HG02938 (cell line): ENCODE results near the gene BAK1.

Source experiments
- ATAC-seq: cut with Tn5 transposase; IDR thresholded peaks from one replicate; pipeline ENCODE4 v1.9.1; 2021; ENCODE audit warnings: mild to moderate bottlenecking, moderate library complexity; ENCODE audit not compliant: unreplicated experiment

Gene BAK1

GRCh38 chr6:33579828-33580714, at the start of gene BAK1:
BAK1 (minus strand) TSS chr6:33580276; CDS start chr6:33577604, 2,672 bp downstream.
- ATAC-seq: peak; percentile 87

GRCh38 chr6:33628401-33628964, 48.4 kb upstream of the BAK1 start:
- no peak for ATAC-seq

- ATAC-seq: no peak
These were observed 47.8 kb upstream of the BAK1 start for GRCh38 chr6:33627876-33628275.

- ATAC-seq: no peak
These were observed 44.8 kb upstream of the BAK1 start for GRCh38 chr6:33624856-33625255.

DNA sequence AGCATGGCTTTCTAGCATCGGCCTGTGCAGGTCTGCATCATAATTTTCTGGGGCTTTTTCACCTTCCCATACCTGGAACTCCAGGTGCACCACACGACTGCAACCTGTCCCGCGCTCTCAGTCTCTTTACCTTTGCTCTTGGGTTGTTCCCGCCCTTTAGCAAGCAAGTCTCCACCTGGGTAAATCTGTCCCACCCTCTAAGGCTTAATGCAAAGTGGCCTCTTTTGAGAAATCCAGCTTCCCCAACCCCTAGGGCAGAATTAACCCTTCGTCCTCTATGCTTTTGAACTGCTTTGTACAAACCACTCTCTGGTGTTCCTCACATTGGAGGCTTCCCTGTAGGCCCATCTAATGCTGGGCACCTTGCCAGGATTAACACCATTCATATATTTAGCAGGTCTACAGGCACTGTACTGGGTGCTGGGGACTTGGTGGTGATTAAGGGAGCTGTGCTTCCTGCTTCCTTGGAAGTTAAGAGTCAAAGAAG, 43.9 kb upstream of the BAK1 start:
- no peak for ATAC-seq

DNA sequence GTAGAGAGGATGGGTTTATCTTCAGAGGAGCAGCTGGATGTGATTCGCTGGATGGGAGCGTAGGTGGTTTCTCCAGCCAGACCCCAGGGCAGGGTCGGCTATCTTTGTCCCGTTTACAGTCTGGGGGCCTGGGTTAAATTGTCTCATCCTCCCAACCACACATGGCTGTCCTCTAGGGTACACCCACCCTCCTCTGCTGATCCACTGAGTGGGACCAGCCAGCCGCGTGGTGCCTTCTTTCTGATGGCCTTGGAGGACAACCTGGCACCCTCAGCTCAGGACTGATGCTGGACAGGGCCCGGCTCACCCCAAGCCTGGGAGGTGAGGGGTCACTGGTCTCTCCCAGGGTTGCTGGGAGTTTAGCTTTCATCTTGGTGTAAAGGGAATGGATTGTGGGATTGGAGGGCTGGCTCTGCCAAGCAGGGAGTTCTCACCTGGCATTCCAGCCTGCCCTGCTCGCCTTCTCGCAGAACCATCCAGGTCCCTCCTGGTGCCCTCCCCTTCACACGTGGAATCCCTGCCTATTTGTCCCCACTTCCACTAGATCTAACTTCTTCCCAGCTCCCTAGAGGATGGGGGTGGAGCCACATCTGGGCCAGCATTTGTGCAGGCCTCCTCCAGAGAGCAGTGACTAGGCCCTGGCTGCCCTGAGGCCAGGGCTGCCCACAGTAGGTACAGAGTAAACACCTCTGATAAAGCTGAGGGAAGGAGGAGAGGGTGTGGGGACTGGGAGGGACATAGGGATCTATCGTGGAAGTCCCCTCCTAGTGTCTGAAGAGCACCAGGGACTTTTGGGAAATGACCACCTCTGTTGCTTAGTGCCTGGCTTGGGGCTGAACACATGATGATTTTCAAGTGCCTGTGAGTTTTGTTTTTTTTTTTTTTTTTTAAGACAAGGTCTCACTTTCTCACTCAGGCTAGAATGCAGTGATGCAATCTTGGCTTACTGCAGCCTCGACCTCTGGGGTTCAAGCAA, 42.7 kb upstream of the BAK1 start:
- no peak for ATAC-seq

GRCh38 chr6:33621711-33622388, 41.8 kb upstream of the BAK1 start:
- peak; percentile 18 for ATAC-seq

DNA sequence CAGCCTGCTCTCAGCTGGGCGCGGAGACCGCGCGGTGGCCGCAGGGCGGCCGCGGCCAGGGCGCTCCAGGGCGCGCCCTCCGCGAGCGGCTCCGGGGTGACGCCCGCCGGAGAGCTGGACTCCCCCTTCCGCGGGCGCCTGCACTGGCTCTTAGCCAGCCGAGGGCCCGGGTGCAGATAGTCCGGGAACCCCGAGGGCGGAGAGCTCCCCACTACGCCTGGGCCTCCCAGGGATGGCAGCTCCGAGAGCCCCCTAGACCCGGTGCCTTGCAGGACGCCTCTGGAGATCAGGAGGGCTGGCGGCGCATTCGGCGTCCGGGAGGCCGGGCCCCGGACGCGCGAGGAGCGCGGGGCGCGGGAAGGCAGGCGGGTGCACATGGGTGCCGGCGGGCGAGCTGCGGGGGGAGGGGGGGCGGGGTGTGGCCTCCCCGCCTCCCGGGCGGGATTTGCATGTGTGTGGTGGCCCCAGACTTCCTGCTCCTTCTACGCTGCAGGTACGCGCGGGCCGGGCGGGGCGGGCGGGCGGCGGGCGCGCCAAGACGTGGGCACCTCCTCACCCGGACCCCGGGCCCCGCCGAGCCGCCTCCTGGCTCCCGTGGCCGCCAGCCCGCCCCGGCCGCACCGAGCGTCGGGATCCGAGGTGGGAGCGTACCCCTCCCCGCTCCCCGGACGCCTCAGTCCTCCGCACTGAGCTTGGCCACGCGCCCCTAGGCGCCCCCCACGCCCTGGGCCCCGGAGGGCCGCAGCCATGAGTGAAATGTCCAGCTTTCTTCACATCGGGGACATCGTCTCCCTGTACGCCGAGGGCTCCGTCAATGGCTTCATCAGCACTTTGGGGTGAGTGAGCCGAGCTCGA, 41.0 kb upstream of the BAK1 start, which contains the start of gene ITPR3:
TSS of gene ITPR3 (plus strand) at position 467 of the 855 bp plus-strand sequence. CDS start at position 748, 281 bp downstream.
- peak; percentile 73 for ATAC-seq

- ATAC-seq: no peak
These were observed 40.2 kb upstream of the BAK1 start for GRCh38 chr6:33620158-33620855.

- ATAC-seq: no peak
These were observed 39.2 kb upstream of the BAK1 start for GRCh38 chr6:33619166-33619840.

DNA sequence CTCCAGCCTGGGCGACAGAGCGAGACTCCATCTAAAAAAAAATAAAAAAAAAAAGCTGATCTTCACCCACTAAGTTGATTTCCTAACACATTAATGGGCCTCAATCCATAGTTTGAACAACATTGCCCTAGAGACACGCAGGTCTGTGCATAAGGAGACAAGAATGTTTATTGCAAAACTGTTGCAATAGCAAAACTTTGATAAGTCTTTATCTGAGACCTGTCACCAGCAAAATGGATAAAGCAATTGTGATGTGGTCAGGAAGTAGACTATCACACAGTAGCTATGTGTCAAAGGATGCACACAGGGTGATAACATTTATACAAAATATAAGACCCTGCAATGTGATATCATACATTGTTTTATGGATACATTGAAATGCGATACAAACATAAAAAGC, 36.8 kb upstream of the BAK1 start:
- no peak for ATAC-seq

- ATAC-seq: no peak
These were observed 36.0 kb upstream of the BAK1 start for GRCh38 chr6:33616113-33616512.

DNA sequence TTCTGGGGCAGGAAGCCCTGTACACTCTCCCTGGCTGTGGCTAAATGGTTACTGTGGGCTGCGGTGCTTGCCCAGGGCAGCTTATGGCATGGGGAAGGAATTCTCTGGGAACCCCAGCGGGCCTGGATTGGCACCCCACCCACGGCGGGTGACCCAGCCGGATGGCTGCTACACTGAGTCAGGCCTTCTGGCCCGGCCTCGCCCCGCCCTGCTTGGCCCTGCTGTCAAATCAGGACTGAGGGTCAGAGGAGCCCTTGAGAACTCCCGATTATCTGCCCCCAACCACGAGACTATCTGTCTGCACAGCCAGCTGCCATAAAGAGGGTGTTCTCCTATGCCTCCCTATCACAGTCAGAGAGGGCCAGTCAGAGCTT, 33.7 kb upstream of the BAK1 start:
- ATAC-seq: no peak

GRCh38 chr6:33613146-33613794, 33.2 kb upstream of the BAK1 start:
- no peak for ATAC-seq

DNA sequence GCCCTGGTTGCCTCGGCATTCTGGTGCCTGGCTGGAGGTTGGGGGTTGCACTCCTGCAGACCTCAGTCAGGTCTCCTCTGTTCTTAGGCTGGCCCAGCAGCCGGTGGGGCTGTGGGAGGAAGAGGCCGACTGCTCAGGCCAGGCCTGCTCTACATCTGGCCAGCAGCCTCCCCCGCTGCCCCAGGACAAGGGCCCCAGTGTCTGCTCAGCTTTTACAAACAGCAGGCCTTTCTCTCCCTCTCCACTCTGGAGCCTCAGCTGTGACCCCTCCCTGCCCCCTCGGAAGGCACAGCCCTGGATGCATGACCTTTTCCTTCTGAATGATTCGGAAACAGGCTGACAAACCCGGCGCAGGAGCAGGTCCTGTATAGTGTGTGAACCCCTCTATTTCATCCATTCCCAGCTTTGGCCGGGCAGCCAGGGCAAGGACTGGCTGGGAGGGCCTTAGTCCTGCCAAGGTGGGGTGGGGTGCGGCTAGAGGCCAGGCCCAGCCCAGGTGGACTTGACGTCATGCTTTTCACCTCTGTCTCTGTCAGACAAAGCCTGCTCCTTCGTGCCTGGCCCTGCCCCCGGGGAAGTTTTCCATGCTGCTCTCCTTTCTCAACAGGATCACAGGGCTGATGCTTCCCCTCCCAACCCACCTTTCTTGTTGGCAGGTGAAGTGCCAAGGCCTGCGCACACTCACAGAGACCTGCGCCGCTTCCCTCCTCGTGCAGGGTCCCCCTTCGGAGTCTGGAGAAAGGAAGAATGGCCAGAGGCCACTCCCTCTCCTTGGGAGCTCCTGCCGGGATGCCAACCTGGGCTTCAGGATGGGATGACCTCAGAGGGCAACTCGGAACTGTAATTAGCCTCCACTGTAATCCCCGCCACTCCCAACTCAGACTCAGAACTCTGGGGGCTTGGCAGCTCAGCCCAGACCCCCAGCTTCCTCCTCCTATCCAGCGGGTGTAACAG, 31.0 kb upstream of the BAK1 start:
- no peak for ATAC-seq

DNA sequence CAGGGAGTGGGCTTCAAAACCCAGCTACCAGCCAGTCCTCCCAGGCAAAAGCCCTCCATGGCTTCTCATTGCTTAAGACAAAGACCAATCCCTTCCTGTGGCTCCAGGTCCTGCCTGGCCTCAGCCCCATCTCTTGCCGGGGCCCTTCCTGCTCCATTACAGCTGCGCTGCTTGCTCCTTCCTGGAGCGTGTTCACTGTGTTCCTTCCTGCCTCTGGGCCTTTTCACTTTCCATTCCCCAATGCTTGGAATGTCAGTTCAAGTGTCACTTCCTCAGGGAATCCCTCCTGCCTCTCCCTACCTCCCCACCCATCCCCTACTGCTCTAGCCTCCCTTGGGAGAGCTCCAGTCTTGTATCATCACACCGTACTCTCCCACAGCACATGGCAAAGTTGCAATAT, 30.0 kb upstream of the BAK1 start:
- ATAC-seq: no peak

DNA sequence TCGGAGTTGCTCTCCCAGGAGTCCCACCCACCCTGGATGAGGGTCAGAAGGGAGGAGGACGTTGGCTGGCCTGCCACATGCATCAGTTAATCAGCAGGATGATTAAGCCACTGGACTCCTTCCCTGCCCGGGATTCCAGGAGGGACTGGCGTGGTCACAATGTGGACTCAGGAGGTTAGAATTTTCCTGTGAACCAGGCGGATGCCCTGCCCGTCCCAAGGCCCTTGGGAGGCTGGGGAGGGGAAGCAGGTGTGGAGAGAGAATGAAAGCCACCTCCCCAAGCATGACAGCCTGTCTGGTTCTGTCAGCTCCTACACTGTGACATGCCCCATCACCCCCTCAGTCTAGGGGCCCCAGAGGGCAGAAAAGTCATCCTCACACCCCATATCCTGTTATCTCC, 29.5 kb upstream of the BAK1 start:
- ATAC-seq: no peak
